Suppressor macrophage (primary cell): Measurements from ENCODE around the gene RIPK4.
"Not testable (repeated sequence)": the region's sequence is repeated elsewhere in the genome, so short reads cannot be mapped to it uniquely, and the experiment has no call there.

Experiments used
- DNase-seq, 4 experiments: peaks; one replicate each; pipeline ENCODE4 v3.0.0-alpha.2; 2020 to 2022

RIPK4 gene

GRCh38 chr21:41714299-41714865 lies 52.5 kb downstream of the RIPK4 start:
- not testable (repeated sequence) for DNase-seq

- DNase-seq, result no peak
Observed at GRCh38 chr21:41713495-41714281, 53.2 kb downstream of the RIPK4 start.

- peak; percentile 36 to 62 (median 50) for DNase-seq
Observed at GRCh38 chr21:41712730-41713129, 54.1 kb downstream of the RIPK4 start.

- no peak for DNase-seq
Observed at GRCh38 chr21:41712201-41712600, 54.7 kb downstream of the RIPK4 start.

GRCh38 chr21:41711416-41712007 lies 55.3 kb downstream of the RIPK4 start:
- no peak for DNase-seq

GRCh38 chr21:41710823-41711160 lies 56.1 kb downstream of the RIPK4 start:
- DNase-seq, result no peak

- DNase-seq, result peak in 3 of 4 experiments; percentile 11 to 36 (median 26)
Observed at GRCh38 chr21:41709965-41710822, 56.7 kb downstream of the RIPK4 start.

GRCh38 chr21:41709166-41709565 lies 57.7 kb downstream of the RIPK4 start:
- no peak for DNase-seq

GRCh38 chr21:41707960-41708330 lies 58.9 kb downstream of the RIPK4 start:
- DNase-seq, result peak; percentile 29 to 55 (median 36)

GRCh38 chr21:41707231-41707959 lies 59.5 kb downstream of the RIPK4 start:
- DNase-seq, result no peak

GRCh38 chr21:41706678-41707077 lies 60.2 kb downstream of the RIPK4 start:
- peak; percentile 26 to 63 (median 50) for DNase-seq

GRCh38 chr21:41706263-41706639 lies 60.6 kb downstream of the RIPK4 start:
- no peak for DNase-seq

- no peak for DNase-seq
Observed at GRCh38 chr21:41705546-41706262, 61.1 kb downstream of the RIPK4 start.

GRCh38 chr21:41703857-41704501 lies 62.9 kb downstream of the RIPK4 start:
- DNase-seq, result no peak

- peak; percentile 64 to 85 (median 74) for DNase-seq
Observed at GRCh38 chr21:41701749-41702148, 65.1 kb downstream of the RIPK4 start.

GRCh38 chr21:41699311-41699710 lies 67.5 kb downstream of the RIPK4 start:
- no peak for DNase-seq

- no peak for DNase-seq
Observed at GRCh38 chr21:41698071-41698470, 68.8 kb downstream of the RIPK4 start.

- no peak for DNase-seq
Observed at GRCh38 chr21:41695513-41695912, 71.3 kb downstream of the RIPK4 start.

- DNase-seq, result not testable (repeated sequence)
Observed at GRCh38 chr21:41694042-41694441, 72.8 kb downstream of the RIPK4 start.

GRCh38 chr21:41692185-41692565 lies 74.7 kb downstream of the RIPK4 start:
- no peak for DNase-seq
